Neuronal stem cell (in vitro differentiated cells): Measurements from ENCODE around the gene SERPIND1.

ENCODE experiments used
- DNase-seq: peaks from one replicate; pipeline ENCODE4 v3.0.0-alpha.2; 2013; ENCODE audit warnings: low spot score
- H2AFZ ChIP-seq: one replicate; pipeline ENCODE4 v1.6.1; 2013; ENCODE audit warnings: mild to moderate bottlenecking, low read length, inconsistent platforms
- H2AK5ac ChIP-seq: 2 replicates; pipeline ENCODE4 v1.6.1; 2013; ENCODE audit warnings: low read depth, mild to moderate bottlenecking, inconsistent platforms, low read length, moderate library complexity, mixed read lengths
- H2BK120ac ChIP-seq: 2 replicates; pipeline ENCODE4 v1.6.1; 2013; ENCODE audit warnings: low read depth, mild to moderate bottlenecking, inconsistent platforms, low read length, moderate library complexity, mixed read lengths
- H2BK12ac ChIP-seq: one replicate; pipeline ENCODE4 v1.6.1; 2013; ENCODE audit warnings: low read length, inconsistent platforms
- H2BK15ac ChIP-seq: 2 replicates; pipeline ENCODE4 v1.6.1; 2013; ENCODE audit warnings: mild to moderate bottlenecking, low read length, inconsistent platforms, mixed read lengths
- H2BK5ac ChIP-seq: one replicate; pipeline ENCODE4 v1.6.1; 2013; ENCODE audit warnings: inconsistent platforms, mild to moderate bottlenecking, low read length, moderate library complexity
- H3K14ac ChIP-seq: one replicate; pipeline ENCODE4 v1.6.1; 2013; ENCODE audit warnings: low read length, inconsistent platforms
- H3K18ac ChIP-seq: 2 replicates; pipeline ENCODE4 v1.6.1; 2013; ENCODE audit warnings: low read length, inconsistent platforms
- H3K23ac ChIP-seq: 2 replicates; pipeline ENCODE4 v1.6.1; 2013; ENCODE audit warnings: low read depth, mild to moderate bottlenecking, mixed read lengths, low read length, inconsistent platforms; ENCODE audit not compliant: poor library complexity
- H3K27ac ChIP-seq: replicated peaks from 3 replicates; pipeline ENCODE4 v1.5.1; 2013; ENCODE audit warnings: low read length, inconsistent platforms
- H3K27me3 ChIP-seq, 3 experiments: 2 replicates each; pipeline ENCODE4 v1.6.1; 2013; ENCODE audit warnings: low read length in 3 of 3, mild to moderate bottlenecking in 2 of 3, inconsistent platforms in 1 of 3, low read depth in 1 of 3, mixed read lengths in 1 of 3, moderate library complexity in 1 of 3; ENCODE audit not compliant: control insufficient read depth in 3 of 3, insufficient read depth in 3 of 3
- H3K36me3 ChIP-seq, 2 donors: replicated peaks in 1 of 2; 2 replicates each; pipeline ENCODE4 v1.6.1; 2013; ENCODE audit warnings: low read length in 2 of 2; ENCODE audit not compliant: control insufficient read depth in 2 of 2, insufficient read depth in 2 of 2
- H3K4ac ChIP-seq: 2 replicates; pipeline ENCODE4 v1.6.1; 2013; ENCODE audit warnings: inconsistent platforms, mild to moderate bottlenecking, low read length, moderate library complexity
- H3K4me1 ChIP-seq, 2 donors: 1 replicate in 1 of 2; 2 replicates in 1 of 2; pipeline ENCODE4 v1.6.1; 2013; ENCODE audit warnings: low read length in 2 of 2, low read depth in 1 of 2; ENCODE audit not compliant: control insufficient read depth in 2 of 2, insufficient read depth in 1 of 2
- H3K4me2 ChIP-seq: one replicate; pipeline ENCODE4 v1.6.1; 2013; ENCODE audit warnings: mild to moderate bottlenecking, low read length, inconsistent platforms; ENCODE audit not compliant: insufficient read depth, poor library complexity, severe bottlenecking
- H3K4me3 ChIP-seq, 2 donors: 2 replicates each; pipeline ENCODE4 v1.5.1; 2013; ENCODE audit warnings: low read length in 2 of 2, mild to moderate bottlenecking in 2 of 2, inconsistent platforms in 1 of 2, moderate library complexity in 1 of 2
- H3K79me1 ChIP-seq: one replicate; pipeline ENCODE4 v1.6.1; 2013; ENCODE audit warnings: low read depth, mild to moderate bottlenecking, inconsistent platforms, low read length, moderate library complexity
- H3K9ac ChIP-seq: one replicate; pipeline ENCODE4 v1.6.1; 2013; ENCODE audit warnings: mild to moderate bottlenecking, low read depth, low read length, inconsistent platforms; ENCODE audit not compliant: poor library complexity
- H3K9me3 ChIP-seq, 2 donors: replicated peaks in 1 of 2; 2 replicates each; pipeline versions ENCODE3 to v1.6.1; 2013; ENCODE audit warnings: low read length in 2 of 2, mild to moderate bottlenecking in 2 of 2, inconsistent platforms in 1 of 2, low read depth in 1 of 2, mixed read lengths in 1 of 2, moderate library complexity in 1 of 2; ENCODE audit not compliant: control insufficient read depth in 2 of 2, insufficient read depth in 1 of 2
- H4K8ac ChIP-seq: one replicate; pipeline ENCODE4 v1.6.1; 2013; ENCODE audit warnings: low read depth, mild to moderate bottlenecking, inconsistent platforms, low read length, moderate library complexity
- H4K91ac ChIP-seq: one replicate; pipeline ENCODE4 v1.6.1; 2013; ENCODE audit warnings: low read length, low read depth, mild to moderate bottlenecking, inconsistent platforms; ENCODE audit not compliant: poor library complexity
- WGBS, 2 donors: extraction: QIAGEN DNeasy Blood & Tissue Kit; methylation state at CpG; one replicate each; pipeline ENCODE4 v1.1.7; 2013; ENCODE audit warnings: missing lambda C conversion rate in 2 of 2, mixed read lengths in 1 of 2; ENCODE audit not compliant: insufficient read length in 2 of 2, insufficient replicate concordance in 1 of 2; ENCODE audit errors: extremely low coverage in 2 of 2; 5-methylcytosine and 5-hydroxymethylcytosine counted together

The SERPIND1 gene

DNA sequence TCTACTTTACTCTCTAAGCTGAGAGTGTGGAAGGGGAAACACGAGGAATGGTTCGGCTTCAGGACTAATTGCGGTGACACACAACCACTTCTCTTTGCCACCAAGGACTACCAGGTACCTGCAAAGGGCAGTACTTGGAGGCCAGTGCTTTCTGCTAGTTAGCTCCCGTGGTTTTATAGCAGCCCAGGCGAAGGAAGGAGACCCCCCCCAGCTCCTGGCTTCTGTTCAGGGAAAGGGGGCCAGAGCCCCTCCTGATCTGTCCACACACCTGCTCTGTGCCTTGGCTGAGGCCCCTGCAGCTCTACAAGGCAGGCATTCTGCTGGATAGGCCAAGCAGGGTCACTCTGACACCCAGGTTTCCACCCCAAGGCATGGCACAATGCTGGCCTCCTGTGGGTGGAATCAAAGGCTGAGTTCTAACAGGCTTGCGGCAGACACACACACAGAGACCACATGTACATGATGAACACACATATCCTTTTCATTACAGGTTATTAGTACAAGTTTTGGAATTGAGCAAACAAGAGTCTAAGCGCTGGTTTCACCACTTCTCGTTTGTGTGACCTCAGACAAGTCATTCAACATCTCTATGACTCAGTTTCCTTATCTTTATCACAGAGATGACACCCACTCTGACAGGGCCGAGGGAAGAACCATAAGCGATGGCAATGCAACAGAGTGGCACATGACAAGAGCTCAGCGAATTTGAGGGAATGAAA is 7.5 kb downstream of the SERPIND1 start:
- no CpG with 5 or more reads among the region's 11 CpGs for WGBS, 2 donors
- H2BK120ac ChIP-seq: no peak overlapping the region
- H3K4me1 ChIP-seq: no peaks in the 10 kb centered on the region
- no peak overlapping the region for H3K18ac ChIP-seq
- H3K4me3 ChIP-seq: no peak overlapping the region
- no peak overlapping the region for H2AK5ac ChIP-seq
- H3K27ac ChIP-seq: no peak overlapping the region
- no peak overlapping the region for H4K91ac ChIP-seq
- no peak overlapping the region for H2AFZ ChIP-seq
- no peak for DNase-seq
- no peaks in the 10 kb centered on the region for H3K27me3 ChIP-seq
- no peaks in the 10 kb centered on the region for H3K9me3 ChIP-seq
- H3K14ac ChIP-seq: no peak overlapping the region
- peaks cover under 1 to 31% of the 10 kb centered on the region in 2 donors for H3K36me3 ChIP-seq
- H3K4me2 ChIP-seq: no peak overlapping the region
- H3K79me1 ChIP-seq: peaks cover 2% of the 10 kb centered on the region
- H2BK12ac ChIP-seq: no peak overlapping the region
- no peak overlapping the region for H2BK15ac ChIP-seq
- H3K4ac ChIP-seq: no peak overlapping the region
- H4K8ac ChIP-seq: no peak overlapping the region
- no peak overlapping the region for H3K9ac ChIP-seq
- peak overlapping the region; percentile 45 for H3K23ac ChIP-seq
- no peak overlapping the region for H2BK5ac ChIP-seq

GRCh38 chr22:20782083-20782482 is 8.2 kb downstream of the SERPIND1 start:
- H2BK12ac ChIP-seq: no peak overlapping the region
- H3K9me3 ChIP-seq: no peaks in the 10 kb centered on the region
- no peak overlapping the region for H3K27ac ChIP-seq
- no peak overlapping the region for H3K23ac ChIP-seq
- no CpG with 5 or more reads among the region's 4 CpGs for WGBS, 2 donors
- H3K18ac ChIP-seq: no peak overlapping the region
- no peaks in the 10 kb centered on the region for H3K4me1 ChIP-seq
- no peak overlapping the region for H3K4me3 ChIP-seq
- no peak overlapping the region for H4K91ac ChIP-seq
- H3K4ac ChIP-seq: no peak overlapping the region
- H3K14ac ChIP-seq: no peak overlapping the region
- no peak overlapping the region for H2BK15ac ChIP-seq
- H2AK5ac ChIP-seq: no peak overlapping the region
- H3K4me2 ChIP-seq: no peak overlapping the region
- H3K27me3 ChIP-seq: no peaks in the 10 kb centered on the region
- H3K79me1 ChIP-seq: peaks cover 2% of the 10 kb centered on the region
- no peak for DNase-seq
- peaks cover 1 to 38% of the 10 kb centered on the region in 2 donors for H3K36me3 ChIP-seq
- no peak overlapping the region for H2BK5ac ChIP-seq
- no peak overlapping the region for H3K9ac ChIP-seq
- H4K8ac ChIP-seq: no peak overlapping the region
- H2AFZ ChIP-seq: no peak overlapping the region
- no peak overlapping the region for H2BK120ac ChIP-seq

GRCh38 chr22:20782596-20783299 is 8.8 kb downstream of the SERPIND1 start:
- Histone ChIP-seq H4K8ac (no peak overlapping the region), H2BK15ac (no peak overlapping the region), H3K18ac (no peak overlapping the region), H3K4me2 (no peak overlapping the region), H3K27me3 (no peaks in the 10 kb centered on the region), H3K4ac (no peak overlapping the region), H4K91ac (no peak overlapping the region), H2AFZ (no peak overlapping the region), H3K79me1 (peaks cover 2% of the 10 kb centered on the region), H3K23ac (no peak overlapping the region), H3K27ac (no peak overlapping the region), H3K36me3 (peaks cover 3 to 44% of the 10 kb centered on the region in 2 donors), H3K4me1 (no peaks in the 10 kb centered on the region), H3K4me3 (no peak overlapping the region), H3K14ac (no peak overlapping the region), H3K9ac (no peak overlapping the region), H2BK120ac (no peak overlapping the region), H2BK5ac (no peak overlapping the region), H2BK12ac (no peak overlapping the region), H2AK5ac (no peak overlapping the region), H3K9me3 (no peaks in the 10 kb centered on the region)
- DNase-seq: no peak
- WGBS, 2 donors: no CpG with 5 or more reads among the region's 4 CpGs

- no peaks in the 10 kb centered on the region for H3K4me1 ChIP-seq
- no peak overlapping the region for H2BK12ac ChIP-seq
- no peak overlapping the region for H3K18ac ChIP-seq
- H2AK5ac ChIP-seq: no peak overlapping the region
- no peaks in the 10 kb centered on the region for H3K27me3 ChIP-seq
- no peak overlapping the region for H2BK120ac ChIP-seq
- no peak overlapping the region for H4K91ac ChIP-seq
- no peak overlapping the region for H3K27ac ChIP-seq
- DNase-seq: no peak
- H3K14ac ChIP-seq: no peak overlapping the region
- no peak overlapping the region for H3K23ac ChIP-seq
- no peak overlapping the region for H2AFZ ChIP-seq
- H3K79me1 ChIP-seq: peaks cover 2% of the 10 kb centered on the region
- no peak overlapping the region for H3K4me2 ChIP-seq
- H3K4me3 ChIP-seq: no peak overlapping the region
- no CpG with 5 or more reads among the region's 3 CpGs for WGBS, 2 donors
- no peaks in the 10 kb centered on the region for H3K9me3 ChIP-seq
- H4K8ac ChIP-seq: no peak overlapping the region
- H2BK15ac ChIP-seq: no peak overlapping the region
- no peak overlapping the region for H3K4ac ChIP-seq
- H3K9ac ChIP-seq: no peak overlapping the region
- no peak overlapping the region for H2BK5ac ChIP-seq
- peaks cover 7 to 50% of the 10 kb centered on the region in 2 donors for H3K36me3 ChIP-seq
Observed at GRCh38 chr22:20783300-20783673, 9.4 kb downstream of the SERPIND1 start.
